Astrocyte (in vitro differentiated cells and primary cell): ENCODE results near the gene TMUB1. TPM values are rescaled to one million over a fixed set of nuclear protein-coding genes. Genes with fewer than 3 reads are reported as not detected.

Experiments
- DNase-seq: peaks from one replicate; pipeline ENCODE4 v3.0.0-alpha.2; 2010; ENCODE audit warnings: low read depth
- FAIRE-seq: peaks from 2 replicates; lab custom pipeline; 2011; peaks lifted over from hg19 to GRCh38; lab: Jason Lieb, UNC
- H2AFZ ChIP-seq: 2 replicates; pipeline ENCODE4 v1.6.0; 2012; ENCODE audit warnings: low read depth, low read length, inconsistent platforms
- H3K27ac ChIP-seq: 2 replicates; pipeline ENCODE4 v1.5.1; 2011; ENCODE audit warnings: low read depth, low read length, inconsistent platforms
- H3K27me3 ChIP-seq: 2 replicates; pipeline ENCODE4 v1.6.0; 2011; ENCODE audit warnings: low read length, inconsistent platforms; ENCODE audit not compliant: insufficient read depth
- H3K36me3 ChIP-seq: 2 replicates; pipeline ENCODE4 v1.5.1; 2011; ENCODE audit warnings: low read length, inconsistent platforms; ENCODE audit not compliant: insufficient read depth
- H3K4me1 ChIP-seq: 2 replicates; pipeline ENCODE4 v1.5.1; 2011; ENCODE audit warnings: low read length, inconsistent platforms; ENCODE audit not compliant: insufficient read depth
- H3K4me2 ChIP-seq: 2 replicates; pipeline ENCODE4 v1.6.0; 2012; ENCODE audit warnings: low read length, inconsistent platforms
- H3K4me3 ChIP-seq: 2 replicates; pipeline ENCODE4 v1.5.1; 2011; ENCODE audit warnings: low read depth, mild to moderate bottlenecking, low read length, inconsistent platforms; ENCODE audit not compliant: insufficient read depth
- H3K79me2 ChIP-seq: 2 replicates; pipeline ENCODE4 v1.6.0; 2012; ENCODE audit warnings: mild to moderate bottlenecking, low read length, inconsistent platforms; ENCODE audit not compliant: insufficient read depth
- H3K9ac ChIP-seq: 2 replicates; pipeline ENCODE4 v1.6.0; 2012; ENCODE audit warnings: mild to moderate bottlenecking, low read length, inconsistent platforms
- H3K9me3 ChIP-seq: 2 replicates; pipeline ENCODE4 v1.5.1; 2012; ENCODE audit warnings: low read depth, mild to moderate bottlenecking, low read length, inconsistent platforms; ENCODE audit not compliant: insufficient read depth
- H4K20me1 ChIP-seq: 2 replicates; pipeline ENCODE4 v1.6.0; 2012; ENCODE audit warnings: low read length, inconsistent platforms; ENCODE audit not compliant: insufficient read depth
- H3K27ac Mint-ChIP-seq: one replicate; pipeline ENCODE4 v1.8.0; 2021; ENCODE audit warnings: mild to moderate bottlenecking, mixed read lengths; ENCODE audit not compliant: unreplicated experiment
- H3K27me3 Mint-ChIP-seq: one replicate; pipeline ENCODE4 v1.8.0; 2021; ENCODE audit warnings: low read depth, mixed read lengths; ENCODE audit not compliant: unreplicated experiment
- H3K36me3 Mint-ChIP-seq: one replicate; pipeline ENCODE4 v1.8.0; 2021; ENCODE audit warnings: low read depth, mixed read lengths; ENCODE audit not compliant: unreplicated experiment
- H3K4me1 Mint-ChIP-seq: one replicate; pipeline ENCODE4 v1.8.0; 2021; ENCODE audit warnings: low read depth, mixed read lengths; ENCODE audit not compliant: unreplicated experiment
- H3K4me3 Mint-ChIP-seq: one replicate; pipeline ENCODE4 v1.8.0; 2021; ENCODE audit warnings: mild to moderate bottlenecking, moderate library complexity, mixed read lengths; ENCODE audit not compliant: unreplicated experiment
- H3K9me3 Mint-ChIP-seq: one replicate; pipeline ENCODE4 v1.8.0; 2021; ENCODE audit warnings: mild to moderate bottlenecking, mixed read lengths; ENCODE audit not compliant: unreplicated experiment
- EZH2 ChIP-seq: IDR thresholded peaks from 2 replicates; pipeline ENCODE4 v1.6.1; 2012; ENCODE audit warnings: mild to moderate bottlenecking, low read length, inconsistent platforms; ENCODE audit not compliant: insufficient read depth
- total RNA-seq: library from RNA; stranded (reverse); gene quantifications from 2 replicates; pipeline ENCODE4 v1.2.1, GENCODE V29; 2021
- TF ChIP-seq, protein P1 (sequence below): IDR thresholded peaks from 2 replicates; pipeline ENCODE4 v1.5.1; 2011; ENCODE audit warnings: low read depth, mild to moderate bottlenecking, inconsistent platforms, low read length, moderate library complexity; ENCODE audit not compliant: insufficient read depth

TMUB1 gene
- total RNA-seq, 1 donor from 2014 or later, result 42.9 TPM

DNA sequence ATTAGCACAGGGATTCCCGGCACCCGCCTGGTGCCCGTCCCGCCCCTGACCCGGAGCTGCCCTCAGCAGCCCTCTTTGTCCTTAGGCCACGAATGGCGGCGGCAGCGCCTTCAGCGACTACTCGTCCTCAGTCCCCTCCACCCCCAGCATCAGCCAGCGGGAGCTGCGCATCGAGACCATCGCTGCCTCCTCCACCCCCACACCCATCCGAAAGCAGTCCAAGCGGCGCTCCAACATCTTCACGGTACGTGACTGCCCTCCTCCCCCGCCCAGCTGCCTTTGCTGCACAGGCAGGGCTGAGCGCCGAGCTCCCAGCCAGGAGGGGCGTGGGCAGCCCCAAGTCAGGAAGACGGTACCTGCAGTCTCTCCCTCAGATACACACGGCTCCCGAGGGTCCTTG, 36.6 kb upstream of the TMUB1 start:
- H2AFZ ChIP-seq, result no peak overlapping the region
- H3K27me3 Mint-ChIP-seq, result no peaks in the 10 kb centered on the region
- H3K4me3 ChIP-seq, result no peak overlapping the region
- peaks cover 74% of the 10 kb centered on the region for H4K20me1 ChIP-seq
- no peak overlapping the region for H3K4me3 Mint-ChIP-seq
- H3K4me2 ChIP-seq, result no peak overlapping the region
- peaks cover 14% of the 10 kb centered on the region for H3K4me1 ChIP-seq
- no peak for FAIRE-seq
- peak overlapping the region; percentile 78 for H3K27ac Mint-ChIP-seq
- peaks cover 32% of the 10 kb centered on the region for H3K79me2 ChIP-seq
- H3K9me3 Mint-ChIP-seq, result no peaks in the 10 kb centered on the region
- peaks cover 21% of the 10 kb centered on the region for H3K36me3 Mint-ChIP-seq
- no peaks in the 10 kb centered on the region for H3K9me3 ChIP-seq
- H3K9ac ChIP-seq, result no peak overlapping the region
- H3K27ac ChIP-seq, result no peak overlapping the region
- TF ChIP-seq EZH2, result no peak
- TF ChIP-seq, protein P1, sequence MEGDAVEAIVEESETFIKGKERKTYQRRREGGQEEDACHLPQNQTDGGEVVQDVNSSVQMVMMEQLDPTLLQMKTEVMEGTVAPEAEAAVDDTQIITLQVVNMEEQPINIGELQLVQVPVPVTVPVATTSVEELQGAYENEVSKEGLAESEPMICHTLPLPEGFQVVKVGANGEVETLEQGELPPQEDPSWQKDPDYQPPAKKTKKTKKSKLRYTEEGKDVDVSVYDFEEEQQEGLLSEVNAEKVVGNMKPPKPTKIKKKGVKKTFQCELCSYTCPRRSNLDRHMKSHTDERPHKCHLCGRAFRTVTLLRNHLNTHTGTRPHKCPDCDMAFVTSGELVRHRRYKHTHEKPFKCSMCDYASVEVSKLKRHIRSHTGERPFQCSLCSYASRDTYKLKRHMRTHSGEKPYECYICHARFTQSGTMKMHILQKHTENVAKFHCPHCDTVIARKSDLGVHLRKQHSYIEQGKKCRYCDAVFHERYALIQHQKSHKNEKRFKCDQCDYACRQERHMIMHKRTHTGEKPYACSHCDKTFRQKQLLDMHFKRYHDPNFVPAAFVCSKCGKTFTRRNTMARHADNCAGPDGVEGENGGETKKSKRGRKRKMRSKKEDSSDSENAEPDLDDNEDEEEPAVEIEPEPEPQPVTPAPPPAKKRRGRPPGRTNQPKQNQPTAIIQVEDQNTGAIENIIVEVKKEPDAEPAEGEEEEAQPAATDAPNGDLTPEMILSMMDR, result no peak
- H3K27me3 ChIP-seq, result no peaks in the 10 kb centered on the region
- H3K36me3 ChIP-seq, result peaks cover 7% of the 10 kb centered on the region
- no peak for DNase-seq
- peaks cover 5% of the 10 kb centered on the region for H3K4me1 Mint-ChIP-seq

DNA sequence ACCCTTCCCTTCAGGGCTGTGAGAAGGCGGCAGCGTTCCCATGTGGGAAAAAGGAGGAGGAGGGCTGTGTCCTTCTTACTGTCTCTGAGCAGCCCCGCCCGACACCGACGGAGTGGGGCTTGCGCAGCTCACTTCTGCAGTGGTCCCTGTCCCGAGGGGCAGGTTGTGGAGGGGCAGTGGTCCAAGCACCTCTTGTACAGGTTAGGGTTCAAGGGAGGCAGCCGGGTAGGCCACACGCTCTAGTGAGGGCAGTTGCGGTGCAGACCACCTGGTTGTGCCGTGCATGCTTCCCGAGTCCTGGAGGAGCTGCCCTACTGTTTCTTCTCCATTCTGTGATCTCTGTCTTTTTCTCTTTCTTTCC, 35.7 kb upstream of the TMUB1 start:
- no peak for FAIRE-seq
- Histone ChIP-seq H3K27ac (no peak overlapping the region), H3K79me2 (peaks cover 37% of the 10 kb centered on the region), H3K9me3 (no peaks in the 10 kb centered on the region), H3K27me3 (no peaks in the 10 kb centered on the region), H3K4me1 (peaks cover 18% of the 10 kb centered on the region), H4K20me1 (peaks cover 68% of the 10 kb centered on the region), H3K9ac (no peak overlapping the region), H3K4me2 (no peak overlapping the region), H2AFZ (no peak overlapping the region), H3K4me3 (no peak overlapping the region), H3K36me3 (no peaks in the 10 kb centered on the region)
- H3K4me1 Mint-ChIP-seq, result peaks cover 7% of the 10 kb centered on the region
- no peaks in the 10 kb centered on the region for H3K27me3 Mint-ChIP-seq
- no peak for TF ChIP-seq EZH2
- TF ChIP-seq, protein P1, result no peak
- H3K27ac Mint-ChIP-seq, result no peak overlapping the region
- peaks cover 21% of the 10 kb centered on the region for H3K36me3 Mint-ChIP-seq
- H3K4me3 Mint-ChIP-seq, result peak overlapping the region; percentile 46
- no peaks in the 10 kb centered on the region for H3K9me3 Mint-ChIP-seq
- no peak for DNase-seq

DNA sequence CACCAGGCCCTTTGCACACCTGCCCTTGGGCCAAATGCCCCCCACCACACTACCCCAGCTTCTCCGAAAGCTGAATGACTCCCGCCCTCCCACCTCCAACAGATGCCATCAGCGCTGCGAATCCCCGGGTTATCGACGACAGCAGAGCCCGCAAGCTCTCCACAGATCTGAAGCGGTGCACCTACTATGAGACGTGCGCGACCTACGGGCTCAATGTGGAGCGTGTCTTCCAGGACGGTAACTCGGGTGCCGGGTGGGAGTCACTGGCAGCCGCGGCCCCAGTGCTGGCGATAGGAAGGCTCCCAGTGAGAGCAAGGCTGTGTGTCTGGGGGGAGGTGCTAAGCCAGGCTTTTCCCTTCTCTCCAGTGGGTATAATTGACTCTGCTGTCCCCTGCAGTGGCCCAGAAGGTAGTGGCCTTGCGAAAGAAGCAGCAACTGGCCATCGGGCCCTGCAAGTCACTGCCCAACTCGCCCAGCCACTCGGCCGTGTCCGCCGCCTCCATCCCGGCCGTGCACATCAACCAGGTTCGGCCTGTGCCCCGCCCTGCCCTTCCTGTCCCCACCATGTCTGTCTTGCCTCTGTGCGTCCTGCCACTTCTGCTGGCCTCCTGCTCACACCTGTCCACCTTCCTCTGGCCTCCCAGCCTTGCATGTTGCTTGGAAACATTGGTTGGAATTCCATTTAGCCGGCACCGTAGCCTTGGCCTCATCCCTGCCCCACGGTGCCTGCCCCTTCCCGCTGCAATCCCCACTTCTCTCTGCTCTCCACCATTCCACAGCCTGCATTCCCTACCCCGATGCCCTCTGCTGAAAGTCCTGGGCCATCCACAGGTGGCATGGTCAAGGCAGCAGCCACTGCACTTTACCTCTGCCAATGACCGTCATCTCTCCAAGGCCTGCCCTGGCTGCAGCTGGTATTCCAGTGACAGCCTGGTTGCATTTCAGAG, 35.1 kb upstream of the TMUB1 start:
- Histone ChIP-seq H3K9ac (no peak overlapping the region), H3K9me3 (no peaks in the 10 kb centered on the region), H3K4me3 (no peak overlapping the region), H4K20me1 (peaks cover 69% of the 10 kb centered on the region), H2AFZ (no peak overlapping the region), H3K4me2 (no peak overlapping the region), H3K27me3 (no peaks in the 10 kb centered on the region), H3K36me3 (no peaks in the 10 kb centered on the region), H3K79me2 (peaks cover 38% of the 10 kb centered on the region), H3K27ac (no peak overlapping the region), H3K4me1 (peaks cover 24% of the 10 kb centered on the region)
- H3K4me3 Mint-ChIP-seq, result no peak overlapping the region
- DNase-seq, result no peak
- FAIRE-seq, result no peak
- no peaks in the 10 kb centered on the region for H3K9me3 Mint-ChIP-seq
- H3K27ac Mint-ChIP-seq, result no peak overlapping the region
- no peaks in the 10 kb centered on the region for H3K27me3 Mint-ChIP-seq
- TF ChIP-seq, protein P1, result no peak
- TF ChIP-seq EZH2, result no peak
- peaks cover 14% of the 10 kb centered on the region for H3K4me1 Mint-ChIP-seq
- H3K36me3 Mint-ChIP-seq, result peaks cover 19% of the 10 kb centered on the region
